ENCODE data around the gene ITGA8. TPM values are rescaled to one million over a fixed set of nuclear protein-coding genes. Genes with fewer than 3 reads are reported as not detected.

ITGA8 gene
- total and polyA plus RNA-seq, 7 experiments from 2014 or later: not detected

DNA sequence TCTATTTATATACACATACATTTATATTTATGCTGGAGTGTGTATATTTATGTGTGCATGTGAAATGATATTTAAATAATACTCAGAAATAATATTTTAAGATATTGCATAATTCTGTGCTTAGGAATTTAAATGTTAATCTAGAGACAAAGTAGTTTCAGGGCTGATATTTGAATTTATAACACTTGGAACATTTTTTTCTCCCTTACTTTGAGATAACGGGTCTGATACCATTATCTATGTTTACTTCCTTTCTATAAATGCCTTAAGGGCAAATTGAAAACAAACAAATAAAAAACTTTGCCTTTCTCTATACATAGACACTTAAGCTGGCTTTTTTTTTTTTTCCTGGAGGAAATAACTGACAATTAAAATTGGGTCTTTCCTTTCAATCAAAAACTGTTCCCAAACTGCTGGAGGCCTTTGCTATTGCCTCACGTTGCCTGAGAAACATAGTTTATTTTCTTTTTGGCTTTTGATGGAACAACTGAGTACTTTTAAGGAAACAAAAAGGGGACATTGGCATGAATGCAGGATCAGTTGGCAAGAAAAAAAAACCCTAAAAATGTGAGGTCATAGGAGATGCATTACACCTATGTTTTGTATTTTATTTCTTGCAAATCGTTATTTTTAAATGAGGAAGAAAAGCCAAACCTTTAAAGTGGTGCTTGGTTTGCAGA, 98.7 kb downstream of the ITGA8 start:
- Mint-ChIP-seq H3K27ac (no peak overlapping the region), H3K4me3 (no peak overlapping the region), H3K27me3 (peaks cover 2 to 28% (median 5%) of the 10 kb centered on the region in 5 donors), H3K4me1 (peaks cover 0 to 1% (median 0%) of the 10 kb centered on the region in 7 donors), H3K36me3 (no peaks in the 10 kb centered on the region), H3K9me3 (peaks cover 0 to 2% (median 0%) of the 10 kb centered on the region in 11 donors)
- intact Hi-C loops (cut with micrococcal nuclease): no loop called here
- ChIA-PET CTCF (no interaction called here), POLR2A (no interaction called here)
- Histone ChIP-seq H3K36me3 (ENCODE audit: control insufficient read depth in 2 of 3, insufficient read depth in 3 of 3, low read length in 3 of 3) (no peaks in the 10 kb centered on the region), H3K27ac (ENCODE audit: low read depth, low read length) (no peak overlapping the region), H3K9me3 (ENCODE audit: control insufficient read depth in 2 of 3, low read length in 3 of 3) (no peaks in the 10 kb centered on the region), H3K4me3 (ENCODE audit: low read length) (no peak overlapping the region), H3K4me1 (ENCODE audit: control insufficient read depth in 2 of 2, insufficient read depth in 2 of 2, low read length in 2 of 2) (no peaks in the 10 kb centered on the region), H3K27me3 (ENCODE audit: control insufficient read depth in 2 of 2, insufficient read depth in 2 of 2, low read length in 2 of 2) (peaks cover 0 to 2% of the 10 kb centered on the region in 2 donors)
- DNase-seq (no peak), ATAC-seq (no peak)

GRCh38 chr10:15620337-15620736, 99.4 kb downstream of the ITGA8 start:
- no peak overlapping the region for H3K4me3 Mint-ChIP-seq
- peaks cover 2 to 31% (median 5%) of the 10 kb centered on the region in 5 donors for H3K27me3 Mint-ChIP-seq
- no peaks in the 10 kb centered on the region for H3K36me3 Mint-ChIP-seq
- peaks cover 0 to 2% (median 0%) of the 10 kb centered on the region in 11 donors for H3K9me3 Mint-ChIP-seq
- H3K27ac Mint-ChIP-seq: no peak overlapping the region
- Histone ChIP-seq H3K27me3 (ENCODE audit: control insufficient read depth in 2 of 2, insufficient read depth in 2 of 2, low read length in 2 of 2) (peaks cover 0 to 2% of the 10 kb centered on the region in 2 donors), H3K4me3 (ENCODE audit: low read length) (no peak overlapping the region), H3K27ac (ENCODE audit: low read depth, low read length) (no peak overlapping the region), H3K36me3 (ENCODE audit: control insufficient read depth in 2 of 3, insufficient read depth in 3 of 3, low read length in 3 of 3) (no peaks in the 10 kb centered on the region), H3K4me1 (ENCODE audit: control insufficient read depth in 2 of 2, insufficient read depth in 2 of 2, low read length in 2 of 2) (no peaks in the 10 kb centered on the region), H3K9me3 (ENCODE audit: control insufficient read depth in 2 of 3, low read length in 3 of 3) (no peaks in the 10 kb centered on the region)
- intact Hi-C loops (cut with micrococcal nuclease): no loop called here
- H3K4me1 Mint-ChIP-seq: peaks cover 0 to 1% (median 0%) of the 10 kb centered on the region in 7 donors
- ATAC-seq (no peak), DNase-seq (no peak)
- ChIA-PET POLR2A (no interaction called here), CTCF (no interaction called here)

DNA sequence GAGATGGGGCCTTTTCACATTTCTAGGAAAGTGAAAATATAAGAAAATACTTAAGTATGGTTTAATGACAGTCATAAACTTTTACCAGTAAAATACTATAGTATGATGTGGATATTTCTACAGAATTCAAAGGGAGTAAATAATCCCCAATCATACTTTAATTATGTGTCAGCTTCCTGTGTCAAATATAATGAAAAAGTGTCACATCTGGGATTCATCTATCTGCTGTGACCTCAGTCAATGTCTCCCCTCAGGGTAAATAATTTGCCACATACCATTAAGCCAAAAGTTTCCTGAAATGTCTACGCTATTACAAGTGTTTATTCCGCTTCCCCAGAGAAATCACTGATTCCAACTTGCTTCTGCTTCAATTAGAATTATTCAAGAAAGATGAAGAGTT, 110.5 kb downstream of the ITGA8 start:
- Histone ChIP-seq H3K9me3 (ENCODE audit: control insufficient read depth in 2 of 3, low read length in 3 of 3) (no peaks in the 10 kb centered on the region), H3K4me3 (ENCODE audit: low read length) (no peak overlapping the region), H3K27me3 (ENCODE audit: control insufficient read depth in 2 of 2, insufficient read depth in 2 of 2, low read length in 2 of 2) (no peaks in the 10 kb centered on the region), H3K27ac (ENCODE audit: low read depth, low read length) (no peak overlapping the region), H3K4me1 (ENCODE audit: control insufficient read depth in 2 of 2, insufficient read depth in 2 of 2, low read length in 2 of 2) (no peaks in the 10 kb centered on the region), H3K36me3 (ENCODE audit: control insufficient read depth in 2 of 3, insufficient read depth in 3 of 3, low read length in 3 of 3) (no peaks in the 10 kb centered on the region)
- Mint-ChIP-seq H3K4me1 (no peaks in the 10 kb centered on the region), H3K9me3 (peaks cover 0 to under 1% (median 0%) of the 10 kb centered on the region in 11 donors), H3K27me3 (peaks cover 0 to 13% (median 12%) of the 10 kb centered on the region in 5 donors), H3K36me3 (no peaks in the 10 kb centered on the region), H3K4me3 (no peak overlapping the region), H3K27ac (no peak overlapping the region)
- POLR2A ChIA-PET: no interaction called here
- ATAC-seq (no peak), DNase-seq (no peak)
- CTCF ChIA-PET: no interaction called here
- intact Hi-C loops (cut with micrococcal nuclease): no loop called here

DNA sequence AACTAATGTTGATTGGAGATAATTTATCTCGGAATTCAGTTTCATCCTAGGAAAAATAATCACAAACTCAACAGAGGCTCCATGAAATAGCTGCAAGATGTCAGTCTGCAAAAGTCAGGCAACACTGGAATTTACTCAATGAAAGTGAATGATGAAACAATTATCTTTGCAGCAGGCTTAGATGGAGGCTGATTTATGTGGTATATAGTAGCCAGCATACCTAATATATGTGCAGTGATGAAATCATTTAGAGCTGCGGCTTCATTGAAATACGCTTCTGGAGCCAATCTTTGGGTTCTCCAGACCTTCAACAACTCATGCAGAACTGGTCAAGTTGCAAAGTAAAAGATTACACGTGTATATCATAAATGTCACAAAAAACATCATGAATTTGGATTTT, 113.3 kb downstream of the ITGA8 start:
- H3K4me3 ChIP-seq (ENCODE audit: low read length): no peak overlapping the region
- ATAC-seq (no peak), DNase-seq (no peak)
- Mint-ChIP-seq H3K9me3 (peaks cover 0 to 4% (median 0%) of the 10 kb centered on the region in 11 donors), H3K27ac (no peak overlapping the region), H3K36me3 (no peaks in the 10 kb centered on the region), H3K27me3 (peaks cover 4 to 22% (median 14%) of the 10 kb centered on the region in 5 donors), H3K4me3 (no peak overlapping the region), H3K4me1 (no peaks in the 10 kb centered on the region)
- H3K36me3 ChIP-seq (ENCODE audit: control insufficient read depth in 2 of 3, insufficient read depth in 3 of 3, low read length in 3 of 3): no peaks in the 10 kb centered on the region
- H3K27ac ChIP-seq (ENCODE audit: low read depth, low read length): no peak overlapping the region
- H3K4me1 ChIP-seq (ENCODE audit: control insufficient read depth in 2 of 2, insufficient read depth in 2 of 2, low read length in 2 of 2): no peaks in the 10 kb centered on the region
- H3K27me3 ChIP-seq (ENCODE audit: control insufficient read depth in 2 of 2, insufficient read depth in 2 of 2, low read length in 2 of 2): no peaks in the 10 kb centered on the region
- CTCF ChIA-PET: no interaction called here
- POLR2A ChIA-PET: no interaction called here
- H3K9me3 ChIP-seq (ENCODE audit: control insufficient read depth in 2 of 3, low read length in 3 of 3): no peaks in the 10 kb centered on the region
- intact Hi-C loops (cut with micrococcal nuclease): no loop called here

DNA sequence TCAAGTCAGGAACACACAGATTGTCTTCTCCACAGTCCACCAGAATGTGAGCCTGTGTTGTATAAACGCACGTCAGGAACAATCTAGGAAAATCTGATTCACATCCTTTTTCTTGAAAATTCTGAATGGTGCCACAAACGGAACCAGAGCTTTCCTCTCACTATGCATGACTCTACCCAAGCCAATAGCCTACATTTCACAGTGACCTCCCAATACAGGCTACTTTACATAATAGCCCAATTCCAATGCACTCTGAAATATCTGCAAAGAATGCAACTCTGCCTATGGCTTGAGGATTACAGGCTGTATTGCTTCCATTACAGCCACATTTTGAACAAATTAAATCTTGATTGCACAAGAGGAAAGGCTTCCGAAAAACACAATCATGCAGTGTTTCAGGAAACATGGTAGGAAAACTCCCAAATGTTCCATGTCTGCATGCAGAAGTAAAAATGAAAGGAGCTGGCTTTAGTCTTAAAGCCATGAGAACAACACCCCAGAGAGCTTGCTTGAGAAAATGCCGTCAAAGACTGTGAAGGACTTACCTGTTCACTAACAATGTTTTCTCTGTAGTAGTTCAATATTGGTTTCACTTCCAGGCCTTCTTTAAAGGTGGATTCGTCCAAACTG, 113.9 kb downstream of the ITGA8 start:
- Mint-ChIP-seq H3K9me3 (peaks cover 0 to 4% (median 0%) of the 10 kb centered on the region in 11 donors), H3K4me3 (no peak overlapping the region), H3K27me3 (peaks cover 4 to 25% (median 17%) of the 10 kb centered on the region in 5 donors), H3K36me3 (no peaks in the 10 kb centered on the region), H3K4me1 (no peaks in the 10 kb centered on the region), H3K27ac (no peak overlapping the region)
- intact Hi-C loops (cut with micrococcal nuclease): no loop called here
- ChIA-PET CTCF (no interaction called here), POLR2A (no interaction called here)
- Histone ChIP-seq H3K36me3 (ENCODE audit: control insufficient read depth in 2 of 3, insufficient read depth in 3 of 3, low read length in 3 of 3) (no peaks in the 10 kb centered on the region), H3K4me3 (ENCODE audit: low read length) (no peak overlapping the region), H3K27me3 (ENCODE audit: control insufficient read depth in 2 of 2, insufficient read depth in 2 of 2, low read length in 2 of 2) (no peaks in the 10 kb centered on the region), H3K4me1 (ENCODE audit: control insufficient read depth in 2 of 2, insufficient read depth in 2 of 2, low read length in 2 of 2) (no peaks in the 10 kb centered on the region), H3K9me3 (ENCODE audit: control insufficient read depth in 2 of 3, low read length in 3 of 3) (no peaks in the 10 kb centered on the region), H3K27ac (ENCODE audit: low read depth, low read length) (no peak overlapping the region)
- ATAC-seq (no peak), DNase-seq (no peak)

DNA sequence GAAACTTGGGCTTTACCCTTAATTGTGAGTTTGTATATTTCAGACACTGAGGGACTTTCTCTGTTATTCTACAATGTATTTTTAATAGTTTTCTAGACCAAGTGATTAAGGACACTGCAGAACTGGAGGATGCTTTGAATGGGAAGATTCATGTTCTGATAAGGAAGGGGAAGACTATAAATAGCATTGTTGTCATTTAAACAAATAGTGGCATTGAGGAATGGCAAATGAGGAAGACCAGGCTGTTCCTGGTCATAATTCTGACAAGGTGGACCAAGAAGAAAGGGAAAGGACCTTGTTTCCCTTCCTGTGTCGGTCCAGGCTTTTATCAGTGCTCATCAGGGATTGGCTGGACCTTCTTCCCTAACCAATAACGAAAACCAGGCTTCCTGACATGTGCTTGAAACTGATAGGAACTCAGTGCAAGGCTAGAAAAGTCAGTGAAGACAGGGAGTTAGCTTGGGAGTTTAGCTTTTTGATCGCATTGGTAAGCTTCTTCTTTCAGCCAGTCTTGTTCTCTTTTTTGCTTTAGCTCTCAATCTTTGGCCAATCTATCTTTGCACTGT, 116.2 kb downstream of the ITGA8 start:
- Histone ChIP-seq H3K9me3 (ENCODE audit: control insufficient read depth in 2 of 3, low read length in 3 of 3) (no peaks in the 10 kb centered on the region), H3K4me3 (ENCODE audit: low read length) (no peak overlapping the region), H3K4me1 (ENCODE audit: control insufficient read depth in 2 of 2, insufficient read depth in 2 of 2, low read length in 2 of 2) (no peaks in the 10 kb centered on the region), H3K27me3 (ENCODE audit: control insufficient read depth in 2 of 2, insufficient read depth in 2 of 2, low read length in 2 of 2) (no peaks in the 10 kb centered on the region), H3K27ac (ENCODE audit: low read depth, low read length) (no peak overlapping the region), H3K36me3 (ENCODE audit: control insufficient read depth in 2 of 3, insufficient read depth in 3 of 3, low read length in 3 of 3) (no peaks in the 10 kb centered on the region)
- H3K27ac Mint-ChIP-seq: no peak overlapping the region
- CTCF ChIA-PET: no interaction called here
- no peak overlapping the region for H3K4me3 Mint-ChIP-seq
- POLR2A ChIA-PET: no interaction called here
- H3K36me3 Mint-ChIP-seq: no peaks in the 10 kb centered on the region
- no peak for DNase-seq
- no peaks in the 10 kb centered on the region for H3K4me1 Mint-ChIP-seq
- H3K27me3 Mint-ChIP-seq: peaks cover 4 to 35% (median 26%) of the 10 kb centered on the region in 5 donors
- ATAC-seq: no peak
- H3K9me3 Mint-ChIP-seq: peaks cover 0 to 6% (median 0%) of the 10 kb centered on the region in 11 donors
- intact Hi-C loops (cut with micrococcal nuclease): no loop called here

DNA sequence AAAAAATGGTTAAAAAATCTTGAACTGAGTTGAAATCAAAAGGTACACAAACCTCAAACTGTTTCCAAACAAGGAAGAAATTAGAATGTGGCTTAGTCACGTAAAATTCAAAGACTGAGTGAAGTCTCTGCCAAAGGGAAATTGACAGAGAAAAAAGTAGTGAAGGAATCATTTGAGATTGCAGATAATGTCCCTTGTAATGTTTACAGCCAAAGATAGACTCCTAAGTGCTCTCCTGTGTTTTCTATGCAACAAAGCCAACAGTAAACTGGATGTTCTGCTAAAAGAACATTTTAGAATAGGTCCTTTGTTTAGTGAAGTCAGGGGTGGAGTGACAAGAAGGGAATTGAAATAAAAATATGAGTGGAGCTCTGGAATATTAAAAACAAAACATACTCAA, 117.9 kb downstream of the ITGA8 start:
- ATAC-seq (no peak), DNase-seq (no peak)
- Histone ChIP-seq H3K4me3 (ENCODE audit: low read length) (no peak overlapping the region), H3K9me3 (ENCODE audit: control insufficient read depth in 2 of 3, low read length in 3 of 3) (no peaks in the 10 kb centered on the region), H3K27ac (ENCODE audit: low read depth, low read length) (no peak overlapping the region), H3K4me1 (ENCODE audit: control insufficient read depth in 2 of 2, insufficient read depth in 2 of 2, low read length in 2 of 2) (no peaks in the 10 kb centered on the region), H3K36me3 (ENCODE audit: control insufficient read depth in 2 of 3, insufficient read depth in 3 of 3, low read length in 3 of 3) (no peaks in the 10 kb centered on the region), H3K27me3 (ENCODE audit: control insufficient read depth in 2 of 2, insufficient read depth in 2 of 2, low read length in 2 of 2) (no peaks in the 10 kb centered on the region)
- intact Hi-C loops (cut with micrococcal nuclease): no loop called here
- Mint-ChIP-seq H3K4me1 (no peaks in the 10 kb centered on the region), H3K36me3 (no peaks in the 10 kb centered on the region), H3K27me3 (peaks cover 4 to 36% (median 30%) of the 10 kb centered on the region in 5 donors), H3K4me3 (no peak overlapping the region), H3K9me3 (peaks cover 0 to 6% (median 0%) of the 10 kb centered on the region in 11 donors), H3K27ac (no peak overlapping the region)
- ChIA-PET POLR2A (no interaction called here), CTCF (no interaction called here)
